SIG-M5 treated with dmso at 0.1 percent for 504 hours (cell line): ENCODE data around the gene PPCS.
A peak's percentile ranks its signal among the peaks of the same experiment; 100 is the strongest.
"Not testable (repeated sequence)": the region's sequence is repeated elsewhere in the genome, so short reads cannot be mapped to it uniquely, and the experiment has no call there.

Experiments used
- DNase-seq: peaks from one replicate; lab custom pipeline; 2025; ENCODE audit not compliant: unreplicated experiment; lab: John Stamatoyannopoulos, UW

PPCS gene

DNA sequence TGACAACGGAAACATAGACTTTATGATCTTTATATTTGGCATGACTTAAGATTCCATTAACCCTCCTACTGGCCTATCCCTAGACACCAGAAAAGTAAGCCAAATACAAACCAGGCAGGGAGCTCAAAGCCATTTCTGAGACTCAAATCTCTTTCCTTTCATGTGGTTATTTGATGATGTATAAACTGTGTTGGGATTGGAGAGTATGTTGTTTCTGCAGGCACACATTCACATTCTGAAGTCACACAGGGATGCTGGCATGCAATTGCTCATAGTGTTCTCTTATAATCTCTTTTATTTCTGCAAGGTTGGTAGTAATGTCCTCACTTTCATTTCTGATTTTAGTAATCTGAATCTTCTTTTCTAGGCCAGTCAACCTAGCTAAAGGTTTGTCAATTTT lies 6.3 kb upstream of the PPCS start:
- DNase-seq: no peak

DNA sequence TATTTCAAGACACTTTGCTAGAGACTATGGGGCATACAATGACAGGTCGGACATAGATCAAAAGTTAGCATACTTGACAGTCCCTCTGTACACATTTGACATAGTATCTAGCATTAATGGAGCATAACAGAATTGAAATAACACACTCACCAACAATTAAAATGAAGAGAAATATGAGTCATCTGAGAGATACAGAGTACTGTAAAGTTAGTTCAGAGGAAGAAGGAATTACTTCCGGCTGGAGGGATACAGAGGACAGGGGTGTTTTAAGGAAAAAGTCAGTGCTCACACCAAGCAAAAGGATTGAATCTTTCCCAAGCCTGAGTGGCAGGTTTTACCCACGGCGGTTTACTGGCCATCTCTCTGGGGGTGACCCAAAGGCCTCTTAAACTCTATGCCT lies 3.0 kb upstream of the PPCS start:
- DNase-seq: no peak

DNA sequence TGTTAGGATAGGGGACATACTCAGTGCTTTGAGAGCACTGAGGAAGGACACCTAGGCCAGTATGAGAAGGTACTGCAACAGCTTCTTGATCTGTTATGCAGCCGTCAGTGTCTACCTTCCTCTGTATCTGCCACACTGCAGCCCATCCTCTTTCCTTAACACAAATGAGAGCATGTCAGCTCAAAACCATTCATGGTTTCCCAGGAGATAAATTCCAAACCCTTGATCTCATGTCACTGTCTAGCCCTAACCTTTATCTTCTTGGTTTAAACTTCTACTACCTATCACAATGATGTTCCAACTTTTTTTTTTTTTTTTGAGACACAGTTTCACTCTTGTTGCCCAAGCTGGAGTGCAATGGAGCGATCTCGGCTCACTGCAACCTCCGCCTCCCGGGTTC lies 1.9 kb upstream of the PPCS start:
- DNase-seq: no peak

DNA sequence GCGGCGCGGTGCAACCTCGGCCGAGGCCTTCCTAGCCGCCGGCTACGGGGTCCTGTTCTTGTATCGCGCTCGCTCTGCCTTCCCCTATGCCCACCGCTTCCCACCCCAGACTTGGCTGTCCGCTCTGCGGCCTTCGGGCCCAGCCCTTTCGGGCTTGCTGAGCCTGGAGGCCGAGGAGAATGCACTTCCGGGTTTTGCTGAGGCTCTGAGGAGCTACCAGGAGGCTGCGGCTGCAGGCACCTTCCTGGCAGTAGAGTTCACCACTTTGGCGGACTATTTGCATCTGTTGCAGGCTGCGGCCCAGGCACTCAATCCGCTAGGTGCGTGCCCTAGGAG lies 379 bp downstream of the PPCS start:
- DNase-seq: peak; percentile 60

DNA sequence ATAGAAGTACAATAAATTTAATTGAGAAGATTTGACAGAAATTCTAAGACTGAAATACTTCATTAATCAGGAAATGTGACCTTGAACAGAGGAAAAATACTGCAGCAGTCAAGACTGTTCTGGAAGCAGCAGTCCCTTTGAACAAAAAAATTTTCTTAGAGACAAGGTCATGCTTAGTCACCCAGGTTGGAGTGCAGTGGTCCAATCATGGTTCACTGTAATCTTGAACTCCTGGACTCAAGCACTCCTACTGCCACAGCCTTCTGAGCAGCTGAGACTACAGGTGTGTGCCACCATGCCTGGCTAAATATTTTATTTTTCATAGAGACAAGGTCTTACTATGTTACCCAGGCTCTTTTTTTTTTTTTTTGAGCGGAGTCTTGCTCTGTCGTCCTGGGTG lies 4.9 kb downstream of the PPCS start:
- DNase-seq: no peak

DNA sequence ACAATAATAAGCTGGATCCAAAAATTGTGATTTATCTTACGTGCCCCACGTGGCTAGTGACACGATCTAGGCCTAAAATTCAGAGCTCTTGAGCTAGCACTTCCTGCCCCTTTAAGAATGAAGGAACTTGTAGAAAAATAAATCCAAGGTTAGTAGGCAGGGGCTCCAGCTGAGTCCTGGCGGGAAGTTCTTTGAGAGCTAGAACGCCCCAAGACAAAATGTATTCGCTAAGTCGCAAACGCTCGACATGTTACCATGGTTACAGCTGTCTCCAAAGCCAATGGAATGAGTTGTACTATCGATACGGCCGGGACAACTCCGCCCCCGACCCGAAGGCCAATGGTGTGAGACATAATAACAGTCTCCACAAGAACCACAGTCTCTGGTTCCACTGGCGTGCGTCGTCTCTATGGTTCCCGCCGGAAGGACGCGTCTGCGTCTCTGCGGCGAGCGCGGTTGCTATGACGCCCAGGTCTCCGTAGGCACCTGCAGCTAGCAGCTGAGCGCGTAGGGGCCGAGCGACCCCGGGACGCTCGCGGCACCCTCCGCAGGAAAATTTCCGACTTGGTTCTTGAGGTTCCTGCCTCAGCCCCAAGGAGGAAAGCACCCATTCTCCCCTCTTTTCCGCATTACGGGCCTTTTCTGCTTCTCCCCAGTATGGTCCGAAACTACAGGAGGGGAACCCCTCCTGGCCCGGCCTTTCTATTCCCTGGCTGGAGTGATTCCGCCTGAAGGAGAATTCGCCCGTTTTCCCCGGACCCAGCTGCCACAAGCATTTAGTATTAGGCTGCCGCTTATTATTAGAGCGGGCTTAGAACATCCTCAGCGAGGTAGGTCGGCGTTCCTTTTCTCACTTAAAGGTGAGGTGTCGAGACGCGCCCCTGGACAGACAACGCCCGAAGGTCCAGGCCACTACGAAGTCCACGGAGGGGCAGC lies 6.8 kb downstream of the PPCS start, which contains the start of gene CCDC30:
TSS of gene CCDC30 (plus strand) at position 459 of the 936 bp plus-strand sequence. CDS start 17,266 bp downstream, outside the sequence.
- DNase-seq: peak; percentile 96

DNA sequence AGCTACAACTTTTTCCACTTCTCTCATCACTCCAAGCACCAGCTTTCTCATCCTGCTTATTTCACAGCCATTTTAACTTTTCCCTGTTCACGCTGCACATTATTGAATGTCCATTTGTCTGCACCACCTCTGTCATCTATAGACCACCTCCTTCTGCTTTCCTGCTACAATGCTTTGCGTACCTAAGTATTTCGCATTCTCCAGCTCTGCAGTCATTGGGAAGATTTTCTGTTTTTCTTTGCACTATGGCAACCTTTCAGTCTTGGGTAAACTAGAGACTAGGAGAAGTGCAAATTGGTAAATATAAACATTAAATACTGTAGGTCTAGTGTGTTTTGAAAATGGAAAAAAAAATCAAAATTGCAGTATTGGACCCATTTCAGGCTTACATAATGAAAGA lies 7.6 kb downstream of the PPCS start:
- no peak for DNase-seq

DNA sequence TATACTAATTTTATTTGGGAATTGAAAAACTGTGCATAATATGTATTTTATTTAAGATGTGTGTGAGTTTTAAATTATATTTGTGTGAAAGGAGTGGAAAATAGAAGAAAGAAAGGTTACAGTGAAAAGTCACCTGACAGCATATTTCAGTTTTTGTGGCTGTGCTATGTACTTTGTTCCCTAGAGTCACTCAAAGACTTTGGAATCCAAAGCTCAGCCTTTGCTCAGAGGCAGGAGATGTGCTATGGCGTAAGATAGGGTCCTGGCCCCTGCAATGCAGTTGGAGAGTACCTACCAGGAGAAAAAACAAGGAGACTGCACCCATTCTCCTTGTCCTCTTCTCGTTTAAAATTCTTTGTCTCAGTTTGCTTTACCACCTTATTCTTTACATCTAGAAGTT lies 9.7 kb downstream of the PPCS start:
- no peak for DNase-seq

DNA sequence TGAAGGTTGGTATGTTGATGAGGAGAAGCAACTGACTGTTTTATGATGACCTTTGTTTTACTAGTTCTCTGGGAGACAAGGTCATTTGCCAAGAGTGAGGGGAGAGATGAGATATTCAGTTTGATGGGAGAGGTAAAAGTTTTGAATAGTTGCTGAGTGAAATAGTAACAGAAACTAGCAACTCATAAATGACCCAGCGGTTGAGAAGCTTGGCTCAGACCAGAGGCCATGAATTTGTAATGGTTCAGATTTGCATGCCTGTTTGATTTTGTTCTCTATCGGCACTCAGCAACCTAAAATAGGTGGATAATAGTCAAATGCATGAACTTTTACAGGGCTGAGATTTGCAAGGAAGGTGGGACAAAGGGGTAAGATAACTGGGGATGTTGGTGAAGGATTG lies 13.4 kb downstream of the PPCS start:
- DNase-seq: no peak

DNA sequence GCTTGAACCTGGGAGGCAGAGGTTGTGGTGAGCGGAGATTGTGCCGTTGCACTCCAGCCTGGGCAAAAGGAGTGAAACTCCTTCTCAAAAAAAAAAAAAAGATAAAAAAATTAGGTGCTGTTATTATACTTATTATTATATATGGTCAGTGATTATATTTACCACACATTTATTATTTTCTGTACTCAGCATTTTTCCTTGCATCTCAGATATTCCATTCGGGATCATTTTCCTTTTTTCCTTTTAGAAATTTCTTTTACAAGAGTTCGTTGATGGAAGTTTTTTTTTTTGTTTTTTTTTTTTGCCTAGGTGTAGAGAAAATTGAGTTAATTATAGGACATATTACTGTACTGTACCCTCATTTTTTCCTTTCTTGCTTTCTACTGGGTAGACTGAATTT lies 20.3 kb downstream of the PPCS start:
- DNase-seq: no peak

DNA sequence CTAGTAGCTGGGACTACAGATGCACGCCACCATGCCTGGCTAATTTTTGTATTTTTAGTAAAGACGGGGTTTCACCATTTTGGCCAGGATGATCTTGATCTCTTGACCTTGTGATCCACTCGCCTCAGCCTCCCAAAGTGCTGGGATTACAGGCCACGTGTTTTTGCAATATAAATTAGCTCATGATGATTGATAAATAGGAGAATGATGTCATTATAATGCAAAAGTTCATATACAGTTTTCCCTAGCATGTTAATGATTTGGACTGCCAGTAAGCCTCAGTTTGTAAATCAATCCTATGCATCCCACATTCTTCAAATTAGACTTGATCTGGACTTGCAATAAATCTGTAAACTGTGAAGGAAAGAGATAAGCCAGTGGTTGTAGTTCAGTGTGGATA lies 21.0 kb downstream of the PPCS start:
- DNase-seq: not testable (repeated sequence)

DNA sequence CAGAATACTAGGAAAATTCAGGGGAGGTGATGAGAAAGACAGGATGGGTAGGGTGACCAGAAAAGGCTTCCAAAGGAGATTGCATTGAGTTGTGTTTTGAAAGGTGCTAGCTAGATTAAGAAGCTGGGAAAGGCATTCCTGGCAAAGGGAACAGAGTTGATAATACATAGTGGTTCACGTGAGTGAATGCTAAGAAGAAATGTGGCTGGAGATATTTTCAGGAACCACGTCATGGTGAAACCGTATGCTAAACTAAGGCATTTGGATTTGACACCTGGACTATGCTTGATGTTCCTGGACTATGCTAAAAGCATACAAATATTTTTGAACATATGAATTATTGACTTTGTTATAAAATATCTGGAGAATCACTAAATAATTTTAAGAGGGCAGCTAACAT lies 21.4 kb downstream of the PPCS start:
- no peak for DNase-seq

DNA sequence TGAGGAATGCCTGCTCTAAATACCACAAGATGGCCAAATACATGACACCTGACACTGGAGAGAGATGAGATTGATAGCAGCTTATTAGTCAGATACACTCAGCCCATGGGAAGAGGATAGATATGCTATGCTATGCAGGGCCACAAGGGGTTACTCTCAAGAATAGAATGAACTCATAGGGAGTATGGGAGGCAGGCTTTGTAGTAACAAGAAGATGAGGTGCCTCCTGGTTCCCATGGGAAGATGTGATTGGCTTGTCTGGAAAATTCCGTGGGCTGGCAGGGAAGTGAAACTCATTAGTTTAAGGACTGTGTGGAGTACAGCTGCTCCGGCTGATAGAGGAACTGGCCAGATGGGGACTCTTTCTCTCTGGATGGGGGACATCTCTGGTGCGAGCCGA lies 23.3 kb downstream of the PPCS start:
- DNase-seq: peak; percentile 8

DNA sequence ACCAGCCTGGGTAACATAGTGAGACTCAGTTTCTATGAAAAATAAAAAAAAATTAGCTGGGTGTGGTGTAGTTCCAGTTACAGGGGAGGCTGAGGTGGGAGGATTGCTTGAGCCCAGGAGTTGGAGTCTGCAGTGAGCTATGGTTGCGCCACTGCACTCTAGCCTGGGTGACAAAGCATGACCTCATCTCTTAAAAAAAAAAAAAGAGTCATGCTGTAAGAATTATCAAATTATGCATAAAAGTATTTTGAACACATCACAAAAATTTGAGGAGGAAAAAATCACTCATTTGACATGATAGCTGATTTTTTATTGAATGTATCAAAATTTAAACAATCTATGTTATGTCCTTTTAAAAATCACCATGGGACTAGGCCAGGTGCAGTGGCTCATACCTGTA lies 24.6 kb downstream of the PPCS start:
- DNase-seq: no peak

DNA sequence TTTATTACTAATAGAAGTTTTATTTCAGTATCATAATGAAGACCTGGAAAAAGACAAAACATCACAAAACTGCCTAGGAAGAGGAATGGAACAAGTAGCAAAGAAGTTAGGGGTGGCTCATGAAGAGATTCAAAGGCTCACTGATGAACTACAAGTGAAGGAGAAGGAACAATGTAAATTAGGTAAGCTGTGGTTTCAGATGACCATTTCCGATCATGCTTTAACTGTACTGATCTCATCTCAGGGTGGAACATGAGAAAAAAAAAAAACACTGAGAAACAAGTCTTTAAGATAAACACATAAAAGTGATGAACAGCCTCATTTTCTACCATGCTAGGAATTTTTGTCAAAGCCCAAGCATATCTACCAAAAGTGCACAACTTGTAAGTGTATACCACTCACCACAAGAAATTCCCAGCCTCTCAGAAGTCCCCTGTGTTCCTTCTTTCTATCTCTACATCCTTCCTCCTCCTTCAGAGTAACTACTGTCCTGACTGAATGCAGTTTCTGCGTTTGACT lies 26.4 kb downstream of the PPCS start:
- no peak for DNase-seq

DNA sequence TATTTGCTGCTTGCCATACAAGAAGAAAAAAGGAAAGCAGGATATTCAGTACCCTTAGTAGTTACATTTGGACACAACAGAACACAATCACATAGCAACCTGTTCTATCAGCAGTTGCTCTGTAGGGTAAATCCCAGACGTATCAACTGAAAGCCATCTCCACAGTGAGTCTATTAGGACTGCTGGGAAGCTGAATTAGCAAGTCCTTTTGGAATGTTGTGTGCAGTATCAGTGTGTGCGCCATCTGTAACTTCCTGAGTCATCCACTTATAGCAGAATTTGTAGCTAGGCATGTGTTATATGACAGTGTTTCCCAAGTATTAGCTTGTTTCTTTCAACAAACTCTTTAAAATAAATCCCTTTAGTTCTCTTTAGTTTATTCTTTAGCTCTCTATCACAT lies 28.0 kb downstream of the PPCS start:
- no peak for DNase-seq

DNA sequence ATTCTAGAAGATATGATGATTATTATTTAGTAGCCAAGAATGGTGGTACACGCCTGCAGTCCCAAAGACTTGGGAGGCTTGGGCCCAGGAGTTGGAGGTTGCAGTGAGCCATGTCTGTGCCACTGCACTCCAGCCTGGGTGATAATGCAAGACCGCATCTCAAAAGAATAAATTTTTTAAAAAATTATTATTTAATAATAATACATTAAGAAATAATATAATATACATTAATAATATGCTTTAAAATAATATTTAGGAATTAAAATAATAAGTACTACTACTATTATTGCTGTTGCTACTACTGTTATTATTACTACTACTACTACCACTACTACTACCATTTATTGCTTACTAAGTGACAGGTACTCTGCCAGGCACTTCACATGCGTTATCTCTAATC lies 33.9 kb downstream of the PPCS start:
- no peak for DNase-seq

DNA sequence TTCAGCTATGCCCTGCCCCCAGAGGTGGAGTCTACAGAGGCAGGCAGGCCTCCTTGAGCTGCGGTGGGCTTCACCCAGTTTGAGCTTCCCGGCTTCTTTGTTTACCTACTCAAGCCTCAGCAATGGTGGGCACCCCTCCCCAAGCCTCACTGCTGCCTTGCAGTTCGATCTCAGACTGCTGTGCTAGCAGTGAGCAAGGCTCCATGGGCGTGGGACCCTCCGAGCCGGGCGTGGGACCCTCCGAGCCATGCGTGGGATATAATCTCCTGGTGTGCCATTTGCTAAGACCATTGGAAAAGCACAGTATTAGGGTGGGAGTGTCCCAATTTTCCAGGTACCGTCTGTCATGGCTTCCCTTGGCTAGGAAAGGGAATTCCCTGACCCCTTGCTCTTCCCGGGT lies 45.7 kb downstream of the PPCS start:
- DNase-seq: not testable (repeated sequence)

DNA sequence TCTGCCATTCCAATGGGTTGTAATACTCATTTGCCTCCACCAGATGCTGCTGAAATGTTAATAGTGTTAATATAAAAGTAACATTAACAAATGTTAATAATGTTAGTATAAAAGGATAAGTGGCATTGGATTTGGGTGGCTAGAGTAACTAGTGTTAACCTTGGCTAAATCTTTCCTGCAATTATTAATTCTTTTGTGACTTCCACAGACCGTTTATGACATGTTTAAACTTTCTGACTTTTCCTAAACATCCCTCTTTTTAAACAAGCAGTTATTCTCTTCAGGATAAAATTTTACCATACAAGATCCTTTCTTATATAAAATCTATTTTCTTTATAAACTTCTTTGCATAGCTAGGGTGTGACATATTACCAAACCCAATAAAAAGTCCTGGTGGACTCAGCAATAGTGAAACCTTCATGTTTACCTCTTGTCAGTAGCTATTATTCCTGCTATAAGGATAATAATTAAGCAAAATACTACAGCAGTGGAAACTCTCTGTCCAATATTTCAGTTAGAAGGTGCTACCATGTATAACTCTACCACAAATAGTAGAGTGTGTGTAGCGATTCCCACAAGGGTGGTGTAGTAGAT lies 48.3 kb downstream of the PPCS start:
- no peak for DNase-seq

DNA sequence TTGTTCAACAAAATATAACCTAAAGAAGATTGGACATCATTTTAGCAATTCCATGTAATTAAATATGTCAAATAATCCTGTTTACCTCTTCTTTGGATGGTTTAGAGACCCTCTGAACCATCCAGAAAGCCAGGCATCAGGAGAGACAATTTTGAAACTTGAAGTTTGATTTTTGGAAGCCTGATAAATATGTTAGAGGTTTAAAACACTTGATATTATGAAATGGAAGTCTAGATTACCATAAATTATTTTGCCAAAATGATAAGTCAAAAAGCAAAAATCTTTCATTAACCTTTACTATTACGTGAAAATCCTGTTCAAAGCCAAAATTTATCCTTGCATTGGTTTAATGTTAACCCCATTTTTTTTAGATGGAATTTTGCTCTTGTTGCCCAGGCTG lies 50.2 kb downstream of the PPCS start:
- no peak for DNase-seq
